ENCODE data around the gene PRKCZ.

The PRKCZ gene

GRCh38 chr1:2200308-2200943, 150.2 kb downstream of the PRKCZ start:
- in situ Hi-C loops (cut with MboI; ENCODE audit: low sequenced_read_pairs), result no loop called here

GRCh38 chr1:2201062-2201461, 150.9 kb downstream of the PRKCZ start:
- in situ Hi-C loops (cut with MboI; ENCODE audit: low sequenced_read_pairs), result no loop called here

GRCh38 chr1:2202008-2202575, 151.9 kb downstream of the PRKCZ start:
- in situ Hi-C loops (cut with MboI; ENCODE audit: low sequenced_read_pairs), result no loop called here

DNA sequence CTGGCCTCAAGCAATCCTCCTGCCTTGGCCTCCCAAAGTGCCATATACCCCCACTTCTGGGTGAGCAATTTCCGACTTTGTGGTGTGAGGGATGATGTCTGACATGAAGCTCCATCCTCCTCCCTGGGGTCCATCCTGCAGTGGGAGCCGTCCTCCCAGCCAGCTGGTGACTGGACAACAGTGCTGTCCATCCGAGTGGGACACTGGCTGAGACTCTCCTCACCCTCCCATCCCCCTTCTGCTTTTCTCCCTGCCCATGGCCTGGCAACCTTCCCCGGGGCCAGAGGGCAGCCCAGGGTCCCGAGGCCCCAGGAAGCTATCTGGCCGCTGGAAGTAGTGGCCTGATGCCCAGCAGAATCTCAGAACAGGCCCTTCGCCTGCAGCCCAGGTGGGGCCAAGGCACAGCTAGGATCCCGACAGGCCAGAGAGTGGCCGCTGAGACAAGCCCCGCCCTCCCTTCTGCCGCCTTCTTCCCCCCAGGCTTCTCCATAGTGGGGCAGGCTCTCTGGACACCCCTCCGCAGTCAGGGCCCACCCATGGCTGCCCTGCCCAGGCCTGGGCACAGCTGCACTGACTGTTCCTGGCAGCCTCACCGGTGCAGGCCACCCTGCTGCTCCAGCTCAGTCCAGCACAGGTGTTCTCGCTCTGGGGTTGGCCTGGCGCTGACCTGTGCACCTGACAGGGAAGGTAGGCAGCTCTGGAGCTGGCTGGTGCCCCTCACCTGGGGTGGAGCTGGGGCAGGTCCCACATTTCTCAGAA, 152.8 kb downstream of the PRKCZ start:
- in situ Hi-C loops (cut with MboI; ENCODE audit: low sequenced_read_pairs), result no loop called here

DNA sequence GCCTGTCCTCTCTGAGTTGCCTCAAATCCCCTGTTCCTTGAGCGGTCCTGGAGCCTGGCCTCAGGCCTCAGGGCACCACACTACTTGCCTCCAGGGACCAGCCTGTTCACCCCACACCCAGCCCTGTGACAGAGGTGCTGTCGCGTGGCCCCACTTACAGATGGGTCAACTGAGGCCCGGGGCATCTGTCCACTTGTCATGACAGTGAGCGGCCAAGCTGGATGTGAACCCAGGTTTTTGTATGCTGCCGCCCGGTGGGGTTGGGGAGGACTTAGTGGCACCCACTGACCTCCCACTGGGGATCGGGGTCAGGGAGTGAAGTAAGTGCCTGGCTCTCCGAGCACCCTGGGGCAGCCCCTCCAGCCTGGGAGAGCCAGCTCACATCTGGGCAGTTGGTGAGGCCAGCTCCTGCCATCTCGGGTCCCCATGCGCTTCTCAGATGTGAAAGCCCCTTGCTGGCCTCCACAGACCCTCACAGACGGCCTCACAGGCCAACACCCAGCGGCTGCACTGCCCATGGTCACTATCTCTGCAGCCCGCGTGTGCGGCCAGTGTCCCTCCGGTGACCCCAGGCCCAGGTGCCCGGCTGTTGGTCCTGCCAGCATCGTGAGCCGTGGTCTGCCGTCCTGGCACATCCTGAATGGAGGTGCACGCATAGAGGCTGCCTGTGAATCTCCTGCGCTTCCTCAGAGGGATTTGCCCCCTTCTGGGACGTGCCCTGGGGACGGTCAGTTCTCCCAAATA, 153.6 kb downstream of the PRKCZ start:
- in situ Hi-C loops (cut with MboI; ENCODE audit: low sequenced_read_pairs), result no loop called here

GRCh38 chr1:2204415-2205190, 154.4 kb downstream of the PRKCZ start:
- in situ Hi-C loops (cut with MboI; ENCODE audit: low sequenced_read_pairs), result no loop called here

GRCh38 chr1:2205191-2205952, 155.2 kb downstream of the PRKCZ start:
- in situ Hi-C loops (cut with MboI; ENCODE audit: low sequenced_read_pairs), result no loop called here

GRCh38 chr1:2206813-2207487, 156.7 kb downstream of the PRKCZ start:
- in situ Hi-C loops (cut with MboI; ENCODE audit: low sequenced_read_pairs), result no loop called here

DNA sequence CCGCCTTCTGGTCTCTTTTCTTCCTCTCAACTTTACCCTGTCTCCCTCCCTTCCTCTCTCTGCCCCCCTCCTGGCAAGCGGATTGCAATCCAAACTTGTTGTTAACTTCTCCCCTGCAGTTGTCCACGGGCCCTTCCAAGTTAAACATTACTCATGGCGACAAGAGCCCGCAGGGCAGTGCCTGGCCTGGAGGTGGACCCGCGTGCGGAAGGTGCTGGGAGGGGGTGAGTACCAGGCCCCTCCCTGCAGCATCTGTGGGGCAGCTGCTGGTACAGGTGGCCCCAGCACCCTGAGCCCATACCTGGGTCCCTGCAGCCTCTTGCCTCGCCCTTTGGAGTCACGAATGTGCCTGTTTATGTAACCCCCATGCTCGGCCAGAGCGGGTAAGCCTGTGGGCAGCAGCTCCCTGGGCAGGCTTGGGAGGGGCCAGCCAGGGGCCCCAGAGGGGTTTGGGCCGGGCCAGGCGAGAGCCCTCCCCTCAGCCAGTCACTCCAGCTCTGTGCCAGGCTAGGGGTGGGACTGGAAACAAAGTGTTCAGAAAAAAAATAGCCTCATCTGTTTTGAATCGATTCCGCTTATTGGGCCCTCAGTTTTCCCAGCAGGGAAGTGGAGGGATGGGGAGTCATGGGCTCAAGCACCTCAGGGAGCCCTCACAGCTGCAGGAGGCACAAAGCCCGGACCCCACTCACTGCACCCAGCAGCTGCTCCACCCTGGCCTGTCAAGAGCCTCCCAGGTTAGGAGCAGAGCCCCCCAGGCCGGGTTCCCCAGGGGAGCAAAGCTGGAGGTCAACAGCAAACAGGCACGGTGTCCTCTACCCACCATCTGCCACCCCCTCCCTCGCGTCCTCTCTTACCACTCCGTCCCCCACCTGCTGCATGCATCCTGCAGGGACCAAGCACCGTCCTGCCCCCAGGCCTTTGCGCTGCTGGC, 158.4 kb downstream of the PRKCZ start:
- in situ Hi-C loops (cut with MboI; ENCODE audit: low sequenced_read_pairs), result no loop called here

DNA sequence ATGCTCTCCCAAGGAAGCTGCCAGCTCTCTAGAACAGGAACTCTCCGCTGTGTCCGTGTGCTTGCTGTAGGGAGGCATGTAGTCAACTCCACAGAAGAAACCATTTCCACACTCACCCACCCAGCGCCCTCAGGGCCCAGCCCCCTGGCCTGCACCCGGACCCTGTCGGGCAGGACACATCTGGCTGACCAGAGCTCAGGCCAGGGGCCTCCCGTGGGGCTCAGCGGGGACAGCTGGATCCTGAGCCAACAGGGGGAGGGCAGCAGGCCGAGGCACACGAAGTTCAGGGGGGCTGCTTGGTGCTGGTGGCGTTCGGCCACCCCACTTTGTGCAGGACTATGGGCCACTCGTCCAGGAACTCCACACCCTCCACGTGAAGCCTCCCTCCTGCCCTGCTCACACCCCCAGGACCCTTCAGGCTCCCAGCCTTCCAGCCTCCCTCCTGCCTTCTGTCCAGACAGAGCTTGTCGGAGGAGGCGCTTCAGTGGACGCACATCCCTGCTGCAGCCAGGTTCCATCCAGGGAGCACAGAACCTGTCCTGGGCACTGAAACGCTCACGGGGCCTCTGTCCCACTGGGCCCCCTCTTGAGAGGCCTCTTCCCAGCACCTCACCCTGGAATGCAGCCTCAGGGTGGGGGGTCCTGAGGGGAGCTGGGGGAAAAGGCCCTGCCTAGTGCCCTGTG, 159.3 kb downstream of the PRKCZ start:
- in situ Hi-C loops (cut with MboI; ENCODE audit: low sequenced_read_pairs), result no loop called here

- in situ Hi-C loops (cut with MboI; ENCODE audit: low sequenced_read_pairs), result no loop called here
Measured at GRCh38 chr1:2210084-2210653, 160.0 kb downstream of the PRKCZ start.

DNA sequence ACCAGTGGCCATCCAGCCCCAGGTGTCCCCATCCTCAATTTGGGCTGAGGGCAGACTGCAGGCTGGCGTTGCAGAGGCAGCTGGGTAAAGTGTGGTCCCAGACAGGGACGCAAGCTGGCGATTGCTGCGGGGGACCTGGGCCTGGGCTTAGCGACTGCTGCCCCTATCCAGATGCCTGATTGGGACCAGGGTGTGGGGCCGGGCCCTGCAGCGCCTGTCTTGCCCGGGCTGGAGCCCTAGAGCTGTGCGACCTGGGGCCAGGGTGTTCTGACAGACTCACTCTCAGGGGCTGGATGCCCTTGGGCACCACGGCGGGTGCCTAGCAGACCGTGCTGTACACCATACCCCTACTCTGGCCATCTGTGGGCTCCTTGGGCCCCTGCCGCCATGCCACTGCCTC, 160.6 kb downstream of the PRKCZ start:
- in situ Hi-C loops (cut with MboI; ENCODE audit: low sequenced_read_pairs), result no loop called here

DNA sequence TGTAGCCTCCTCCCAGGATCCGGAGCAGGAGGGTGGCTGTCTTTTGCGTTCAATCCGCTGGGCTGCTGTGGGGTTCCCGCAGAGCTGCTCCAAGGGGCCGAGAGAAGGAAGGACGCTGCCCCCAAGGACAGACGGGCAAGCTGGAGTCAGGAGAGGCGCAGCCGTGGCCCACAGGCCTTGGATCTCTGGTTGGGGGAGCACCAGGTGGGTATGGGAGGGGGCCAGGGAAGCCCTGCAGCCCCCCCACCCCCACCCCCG, 162.0 kb downstream of the PRKCZ start:
- in situ Hi-C loops (cut with MboI; ENCODE audit: low sequenced_read_pairs), result no loop called here

GRCh38 chr1:2212532-2213491, 162.6 kb downstream of the PRKCZ start:
- in situ Hi-C loops (cut with MboI; ENCODE audit: low sequenced_read_pairs), result no loop called here

DNA sequence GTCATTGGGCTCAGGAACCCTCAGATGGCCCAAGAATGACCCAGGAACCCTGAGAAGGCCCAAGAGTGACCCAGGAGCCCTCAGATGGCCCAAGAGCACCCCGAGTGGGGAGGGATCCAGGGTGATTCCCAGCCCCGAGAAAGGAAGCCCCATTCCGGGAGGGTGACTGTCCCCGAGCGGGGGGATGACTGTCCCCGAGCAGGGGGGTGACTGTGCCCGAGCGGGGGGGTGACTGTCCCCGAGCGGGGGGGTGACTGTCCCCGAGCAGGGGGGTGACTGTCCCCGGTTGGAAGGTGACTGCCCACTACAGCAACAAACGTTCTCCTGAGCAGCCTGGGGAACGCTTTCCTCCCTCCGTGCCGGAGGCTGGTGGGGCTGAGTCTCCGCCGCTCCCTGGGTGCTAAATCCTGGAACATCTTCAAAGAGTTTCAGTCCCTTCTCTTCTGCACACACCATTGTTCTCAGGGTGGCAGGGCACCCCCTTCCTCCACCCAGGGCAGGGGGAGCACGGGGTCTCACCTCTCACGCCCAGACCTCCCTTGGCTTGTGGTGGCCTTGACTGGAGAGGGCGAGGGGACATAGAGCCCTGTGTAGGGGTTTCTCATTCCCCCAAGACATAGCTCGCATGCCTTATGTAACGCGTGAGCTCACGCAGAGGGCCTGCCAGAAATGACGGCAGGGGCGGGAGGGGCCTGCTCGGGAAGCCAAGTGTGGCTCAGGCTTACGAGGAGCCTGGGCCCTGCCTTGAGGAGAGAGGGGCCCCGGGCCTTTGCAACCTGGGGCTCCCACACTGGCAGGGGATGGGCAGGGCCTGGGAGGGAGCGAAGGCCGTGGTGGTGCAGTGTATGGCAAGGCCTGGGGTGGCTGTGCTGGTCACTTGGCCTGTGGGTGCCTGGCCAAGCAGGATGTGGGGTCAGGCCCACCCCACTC, 163.6 kb downstream of the PRKCZ start:
- in situ Hi-C loops (cut with MboI; ENCODE audit: low sequenced_read_pairs), result no loop called here
